ENCODE measurements around the gene TTC23L. TPM values are rescaled to one million over a fixed set of nuclear protein-coding genes. Genes with fewer than 3 reads are reported as not detected.

TTC23L gene
- total and polyA plus RNA-seq, 2 of the 8 experiments (the other 6 are each of a cell fraction or from before 2014, with no cell fraction given) = 1.1 to 2.4 TPM

GRCh38 chr5:34913072-34913471 lies 74.1 kb downstream of the TTC23L start (continued):
- TF ChIP-seq POLR2A (IDR thresholded peaks at IDR 0.05; ENCODE audit: control extremely low read depth in 1 of 2, low read depth in 2 of 2, low read length in 2 of 2) (no peak), EP300 (IDR thresholded peaks at IDR 0.05; ENCODE audit: borderline replicate concordance in 1 of 2, low read depth in 2 of 2, low read length in 2 of 2) (no peak), TEAD4 (IDR thresholded peaks at IDR 0.05; ENCODE audit: low read depth, low read length) (no peak), BACH1 (IDR thresholded peaks at IDR 0.05; ENCODE audit: low read length) (no peak)

Data from H1 (cell line).